SK-N-SH treated with all-trans-retinoic acid at 6 μM for 48 hours (cell line): ENCODE results near the gene SDE2.

Experiments
- ARNTL ChIP-seq: fragments of 450-650 bp; formaldehyde crosslinking; IDR thresholded peaks from 2 replicates; pipeline ENCODE4 v1.5.0; 2020; ENCODE audit warnings: low read depth, mild to moderate bottlenecking, moderate library complexity, borderline replicate concordance
- BACH2 ChIP-seq: fragments of 250-450 bp; sonication (Bioruptor Pico); IDR thresholded peaks from 2 replicates; pipeline ENCODE4 v1.9.0; 2021; ENCODE audit warnings: mild to moderate bottlenecking, borderline replicate concordance
- CSDC2 ChIP-seq: fragments of 250-450 bp; sonication (Bioruptor Pico); IDR thresholded peaks from 2 replicates; pipeline ENCODE4 v1.5.0; 2020; ENCODE audit warnings: mild to moderate bottlenecking, moderate library complexity
- ESRRG ChIP-seq: fragments of 250-450 bp; sonication (Bioruptor Pico); IDR thresholded peaks from 2 replicates; pipeline ENCODE4 v1.6.1; 2021; ENCODE audit warnings: mild to moderate bottlenecking
- RARB ChIP-seq: fragments of 250-450 bp; sonication (Bioruptor Pico); IDR thresholded peaks from 2 replicates; pipeline ENCODE4 v1.8.0; 2021; ENCODE audit warnings: mild to moderate bottlenecking, moderate library complexity
- ZFP30 ChIP-seq: fragments of 450-650 bp; formaldehyde crosslinking; IDR thresholded peaks from 2 replicates; pipeline ENCODE4 v1.5.0; 2022; ENCODE audit warnings: mild to moderate bottlenecking, moderate library complexity
- ZNF565 ChIP-seq: fragments of 450-650 bp; formaldehyde crosslinking; conservative IDR thresholded peaks from 2 replicates; pipeline ENCODE4 v1.5.0; 2020; ENCODE audit warnings: low read depth, mild to moderate bottlenecking, moderate library complexity
- ZNF70 ChIP-seq: fragments of 450-650 bp; formaldehyde crosslinking; IDR thresholded peaks from 2 replicates; pipeline ENCODE4 v1.5.0; 2020; ENCODE audit warnings: mild to moderate bottlenecking, moderate library complexity
- ZNF8 ChIP-seq: fragments of 450-650 bp; formaldehyde crosslinking; IDR thresholded peaks from 2 replicates; pipeline ENCODE4 v1.5.0; 2020; ENCODE audit warnings: mild to moderate bottlenecking, moderate library complexity
- TF ChIP-seq, protein P1 (sequence below): fragments of 250-450 bp; sonication (Bioruptor Pico); IDR thresholded peaks from 2 replicates; pipeline ENCODE4 v1.8.0; 2020; ENCODE audit warnings: mild to moderate bottlenecking, moderate library complexity, borderline replicate concordance
- TF ChIP-seq, protein P2 (sequence below): fragments of 250-450 bp; sonication (Bioruptor Pico); IDR thresholded peaks from 2 replicates; pipeline ENCODE4 v1.8.0; 2021; ENCODE audit warnings: low read depth, mild to moderate bottlenecking, moderate library complexity, borderline replicate concordance
- TF ChIP-seq, protein P3 (sequence below): fragments of 250-450 bp; sonication (Bioruptor Pico); IDR thresholded peaks from 2 replicates; pipeline ENCODE4 v1.5.0; 2020; ENCODE audit warnings: mild to moderate bottlenecking, moderate library complexity

DNA sequence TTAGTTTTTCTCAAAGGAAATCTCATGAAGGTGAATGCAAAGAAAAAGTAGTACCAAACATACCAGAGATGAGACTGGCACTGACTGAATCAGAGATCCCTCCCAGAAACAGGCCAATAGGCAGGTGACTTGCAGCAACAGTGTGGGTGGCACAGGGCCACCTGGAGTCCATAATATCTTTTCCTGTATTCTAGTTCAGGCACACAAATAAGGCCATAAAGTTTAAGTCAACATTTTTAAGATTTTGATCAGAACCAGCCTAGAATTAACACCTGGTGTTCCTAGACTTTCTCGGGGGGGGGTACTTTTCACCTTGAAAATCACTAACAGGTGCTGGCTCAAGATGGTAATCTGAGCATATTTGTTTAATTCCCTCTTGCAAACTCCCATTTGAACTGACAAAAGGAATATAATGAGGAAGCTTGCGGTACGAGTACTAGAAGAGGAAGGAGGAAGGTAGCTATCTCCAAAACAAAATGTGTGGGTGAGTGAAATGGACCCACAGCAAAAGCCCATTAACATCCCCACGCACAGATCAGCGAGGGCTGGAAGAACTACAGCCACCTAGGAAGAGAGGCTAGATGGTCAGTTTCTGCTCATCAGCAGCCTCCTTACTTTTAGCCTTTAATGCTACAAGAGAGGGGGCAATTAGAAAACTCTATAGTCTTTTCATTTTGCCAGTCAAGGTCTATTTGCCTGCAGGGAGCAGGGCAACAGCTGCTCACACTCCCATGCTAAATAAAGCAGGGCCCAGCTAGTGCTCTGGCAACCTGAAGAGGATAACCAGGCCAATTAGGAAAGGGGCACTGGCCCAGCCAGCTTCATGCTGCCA is 18.9 kb downstream of the SDE2 start:
- TF ChIP-seq ZNF8 (CRISPR knock-in tag) (no peak), ZNF70 (CRISPR knock-in tag) (no peak), BACH2 (CRISPR knock-in tag) (no peak), ZNF565 (CRISPR knock-in tag) (no peak), ZFP30 (CRISPR knock-in tag) (no peak), RARB (CRISPR knock-in tag) (no peak), CSDC2 (CRISPR knock-in tag) (no peak), ARNTL (no peak), ESRRG (CRISPR knock-in tag) (no peak)
- TF ChIP-seq, protein P1, sequence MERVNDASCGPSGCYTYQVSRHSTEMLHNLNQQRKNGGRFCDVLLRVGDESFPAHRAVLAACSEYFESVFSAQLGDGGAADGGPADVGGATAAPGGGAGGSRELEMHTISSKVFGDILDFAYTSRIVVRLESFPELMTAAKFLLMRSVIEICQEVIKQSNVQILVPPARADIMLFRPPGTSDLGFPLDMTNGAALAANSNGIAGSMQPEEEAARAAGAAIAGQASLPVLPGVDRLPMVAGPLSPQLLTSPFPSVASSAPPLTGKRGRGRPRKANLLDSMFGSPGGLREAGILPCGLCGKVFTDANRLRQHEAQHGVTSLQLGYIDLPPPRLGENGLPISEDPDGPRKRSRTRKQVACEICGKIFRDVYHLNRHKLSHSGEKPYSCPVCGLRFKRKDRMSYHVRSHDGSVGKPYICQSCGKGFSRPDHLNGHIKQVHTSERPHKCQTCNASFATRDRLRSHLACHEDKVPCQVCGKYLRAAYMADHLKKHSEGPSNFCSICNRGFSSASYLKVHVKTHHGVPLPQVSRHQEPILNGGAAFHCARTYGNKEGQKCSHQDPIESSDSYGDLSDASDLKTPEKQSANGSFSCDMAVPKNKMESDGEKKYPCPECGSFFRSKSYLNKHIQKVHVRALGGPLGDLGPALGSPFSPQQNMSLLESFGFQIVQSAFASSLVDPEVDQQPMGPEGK: no peak
- TF ChIP-seq, protein P2, sequence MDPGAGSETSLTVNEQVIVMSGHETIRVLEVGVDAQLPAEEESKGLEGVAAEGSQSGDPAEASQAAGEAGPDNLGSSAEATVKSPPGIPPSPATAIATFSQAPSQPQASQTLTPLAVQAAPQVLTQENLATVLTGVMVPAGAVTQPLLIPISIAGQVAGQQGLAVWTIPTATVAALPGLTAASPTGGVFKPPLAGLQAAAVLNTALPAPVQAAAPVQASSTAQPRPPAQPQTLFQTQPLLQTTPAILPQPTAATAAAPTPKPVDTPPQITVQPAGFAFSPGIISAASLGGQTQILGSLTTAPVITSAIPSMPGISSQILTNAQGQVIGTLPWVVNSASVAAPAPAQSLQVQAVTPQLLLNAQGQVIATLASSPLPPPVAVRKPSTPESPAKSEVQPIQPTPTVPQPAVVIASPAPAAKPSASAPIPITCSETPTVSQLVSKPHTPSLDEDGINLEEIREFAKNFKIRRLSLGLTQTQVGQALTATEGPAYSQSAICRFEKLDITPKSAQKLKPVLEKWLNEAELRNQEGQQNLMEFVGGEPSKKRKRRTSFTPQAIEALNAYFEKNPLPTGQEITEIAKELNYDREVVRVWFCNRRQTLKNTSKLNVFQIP: no peak
- TF ChIP-seq, protein P3, sequence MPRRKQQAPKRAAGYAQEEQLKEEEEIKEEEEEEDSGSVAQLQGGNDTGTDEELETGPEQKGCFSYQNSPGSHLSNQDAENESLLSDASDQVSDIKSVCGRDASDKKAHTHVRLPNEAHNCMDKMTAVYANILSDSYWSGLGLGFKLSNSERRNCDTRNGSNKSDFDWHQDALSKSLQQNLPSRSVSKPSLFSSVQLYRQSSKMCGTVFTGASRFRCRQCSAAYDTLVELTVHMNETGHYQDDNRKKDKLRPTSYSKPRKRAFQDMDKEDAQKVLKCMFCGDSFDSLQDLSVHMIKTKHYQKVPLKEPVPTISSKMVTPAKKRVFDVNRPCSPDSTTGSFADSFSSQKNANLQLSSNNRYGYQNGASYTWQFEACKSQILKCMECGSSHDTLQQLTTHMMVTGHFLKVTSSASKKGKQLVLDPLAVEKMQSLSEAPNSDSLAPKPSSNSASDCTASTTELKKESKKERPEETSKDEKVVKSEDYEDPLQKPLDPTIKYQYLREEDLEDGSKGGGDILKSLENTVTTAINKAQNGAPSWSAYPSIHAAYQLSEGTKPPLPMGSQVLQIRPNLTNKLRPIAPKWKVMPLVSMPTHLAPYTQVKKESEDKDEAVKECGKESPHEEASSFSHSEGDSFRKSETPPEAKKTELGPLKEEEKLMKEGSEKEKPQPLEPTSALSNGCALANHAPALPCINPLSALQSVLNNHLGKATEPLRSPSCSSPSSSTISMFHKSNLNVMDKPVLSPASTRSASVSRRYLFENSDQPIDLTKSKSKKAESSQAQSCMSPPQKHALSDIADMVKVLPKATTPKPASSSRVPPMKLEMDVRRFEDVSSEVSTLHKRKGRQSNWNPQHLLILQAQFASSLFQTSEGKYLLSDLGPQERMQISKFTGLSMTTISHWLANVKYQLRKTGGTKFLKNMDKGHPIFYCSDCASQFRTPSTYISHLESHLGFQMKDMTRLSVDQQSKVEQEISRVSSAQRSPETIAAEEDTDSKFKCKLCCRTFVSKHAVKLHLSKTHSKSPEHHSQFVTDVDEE (CRISPR knock-in tag): no peak
